A549 treated with AZD9567 at 1 μM for 4 hours (cell line): ENCODE results near the gene IST1. TPM values are rescaled to one million over a fixed set of nuclear protein-coding genes. Genes with fewer than 3 reads are reported as not detected.

Experiments used
- total RNA-seq: library from RNA; stranded (reverse); fragments of 200-300 nt; extraction: Qiagen RNA extraction; gene quantifications from 5 replicates; pipeline ENCODE4 v1.2.3, GENCODE V29; 2022; ENCODE audit not compliant: insufficient read depth

Gene IST1
- total RNA-seq = 165 to 247 TPM (median 174 TPM) in 5 replicates

DNA sequence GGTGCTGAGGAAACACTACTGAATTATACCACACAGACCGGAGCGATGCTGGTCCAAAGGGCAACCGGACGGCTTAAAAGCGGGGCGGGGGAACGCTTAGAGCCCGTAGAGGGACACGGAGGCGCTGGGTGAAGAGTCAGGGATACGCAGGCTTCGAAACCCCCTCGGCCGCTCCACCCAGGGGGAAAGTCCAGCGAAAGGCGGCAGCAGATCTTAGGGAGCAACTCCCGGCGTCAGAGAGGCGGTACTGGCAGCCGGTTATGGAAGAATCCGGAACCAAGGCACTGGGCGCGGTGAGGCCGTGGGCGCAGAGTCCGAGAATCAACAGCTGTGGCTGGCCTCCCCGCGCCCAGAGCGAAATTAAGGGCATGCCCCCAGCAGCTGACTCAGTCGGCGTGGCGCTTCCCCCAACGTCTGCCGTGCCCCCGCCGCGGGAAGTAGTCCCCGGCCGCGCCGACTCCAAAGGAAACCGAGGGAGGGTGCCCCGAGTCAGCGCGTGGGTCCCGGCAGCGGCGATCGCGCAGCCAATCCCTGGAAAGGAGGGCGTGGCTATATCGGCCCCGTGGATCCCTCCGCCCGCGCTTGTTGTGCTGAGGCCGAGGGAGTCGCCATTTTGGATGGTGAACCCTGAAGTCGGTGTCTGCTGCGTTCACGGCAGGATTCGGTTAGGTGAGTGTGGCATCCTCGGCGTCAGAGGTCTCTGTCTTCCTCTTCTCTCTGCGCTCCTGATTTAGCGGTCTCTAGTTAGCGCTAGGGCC lies at the start of gene IST1:
Gene IST1 (plus strand): TSS at position 611 of the 758 bp plus-strand sequence. CDS start 20,110 bp downstream, outside the sequence.

DNA sequence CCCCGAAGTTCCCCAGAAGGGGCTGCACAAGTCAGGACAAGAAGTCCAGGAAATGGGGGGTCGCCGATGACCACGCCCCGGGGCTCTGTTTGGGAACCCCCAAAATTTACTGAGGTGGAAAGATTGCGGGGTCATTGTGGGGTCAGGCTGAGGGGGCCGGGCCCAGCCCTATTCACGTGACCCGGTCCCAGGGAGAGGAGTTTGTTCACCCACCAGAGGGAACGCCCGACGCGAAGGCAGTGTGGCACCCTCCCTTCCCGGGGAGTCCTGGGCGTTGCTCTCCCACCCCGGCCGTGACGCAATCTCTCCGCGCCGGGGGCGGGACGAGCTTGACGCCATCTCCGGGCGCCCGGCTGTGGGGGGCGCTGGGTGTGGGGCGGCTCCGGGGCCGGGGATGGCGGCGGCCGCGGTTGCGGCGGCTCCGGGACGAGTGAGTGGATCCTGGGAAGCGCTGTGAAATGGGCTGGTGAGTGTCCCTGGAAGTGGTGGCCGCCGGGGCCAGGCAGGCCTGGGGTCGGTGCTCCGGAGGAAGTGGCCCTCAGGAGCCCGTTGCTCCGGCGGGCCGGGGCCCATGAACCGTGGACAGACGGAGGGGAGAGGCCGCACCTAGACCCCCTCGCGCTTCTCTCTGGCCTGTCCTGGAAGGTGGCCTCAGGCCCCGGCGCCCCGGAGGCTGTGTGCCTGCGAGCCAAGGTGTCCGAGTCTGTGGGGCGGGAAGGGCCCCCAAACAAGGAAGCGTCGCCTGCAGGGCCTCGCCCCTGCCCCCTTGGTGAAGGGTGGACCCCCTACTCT lies 49.5 kb upstream of the IST1 start, which contains the start of gene ATXN1L:
Gene ATXN1L (plus strand): TSS at position 338 of the 792 bp plus-strand sequence. CDS start 3,765 bp downstream, outside the sequence.

DNA sequence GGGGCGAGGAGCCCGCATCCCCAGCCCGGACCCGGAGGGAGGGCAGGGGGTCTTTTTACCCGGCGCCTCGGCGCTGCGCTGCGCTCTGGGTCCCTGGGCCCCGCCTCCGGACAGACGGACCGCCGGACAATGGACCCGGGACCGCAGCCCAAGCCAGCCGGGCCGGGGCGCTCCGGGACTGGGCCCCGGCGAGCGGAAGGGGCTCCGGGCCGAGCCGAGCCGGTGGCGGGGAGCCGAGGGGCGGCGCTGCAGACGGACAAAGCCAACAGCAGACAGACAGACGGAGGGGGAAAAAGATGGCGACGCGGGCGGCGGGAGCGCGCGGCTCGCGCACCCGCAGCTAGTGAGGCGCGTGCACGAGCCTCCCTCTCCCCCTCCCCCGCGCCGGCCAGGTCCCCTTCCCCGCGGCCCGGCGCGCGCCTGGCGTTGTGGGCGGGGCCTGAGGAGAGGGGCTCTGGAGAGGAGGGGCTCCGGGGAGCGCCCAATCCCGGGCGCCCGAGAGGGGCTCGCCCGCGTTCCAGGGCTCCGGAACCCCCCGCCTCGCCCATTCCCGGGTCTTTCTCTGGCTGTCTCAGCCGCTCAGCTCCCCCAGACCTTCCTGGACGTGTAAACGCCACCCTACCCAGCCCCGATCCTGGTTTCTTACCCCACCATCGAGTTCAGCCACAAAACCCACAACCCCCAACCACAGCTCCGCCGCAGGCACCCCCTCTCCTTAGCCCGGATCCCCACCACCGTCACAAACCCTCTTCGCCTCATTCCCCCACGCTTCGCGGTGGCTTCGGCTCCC lies 11.3 kb upstream of the IST1 start, which contains the start of gene ZNF821:
Gene ZNF821 (minus strand): TSS at position 334 of the 790 bp plus-strand sequence. CDS start 4,236 bp downstream, outside the sequence.

Other genes with a start within 250 kb of the IST1 start
- gene PHLPP2, start 170.8 kb upstream of the IST1 start, total RNA-seq = 10.1 to 12.2 TPM (median 10.9 TPM) in 5 replicates
- gene AP1G1, start 86.7 kb upstream of the IST1 start, total RNA-seq = 38.3 to 48.0 TPM (median 44.4 TPM) in 5 replicates
- 15.3 to 19.0 TPM (median 17.3 TPM) in 5 replicates for gene ATXN1L, start 49.6 kb upstream of the IST1 start, total RNA-seq
- gene ZNF821, start 11.3 kb upstream of the IST1 start, total RNA-seq = 3.1 to 4.1 TPM (median 3.4 TPM) in 4 of 5 replicates, not detected in the other
- not detected in 5 replicates for gene PKD1L3, start 104.9 kb downstream of the IST1 start, total RNA-seq
- 12.2 to 16.4 TPM (median 13.8 TPM) in 5 replicates for gene DHODH, start 113.2 kb downstream of the IST1 start, total RNA-seq
- 0.12 TPM in 1 of 5 replicates, not detected in the others for gene HP, start 159.0 kb downstream of the IST1 start, total RNA-seq
- not detected in 5 replicates for gene HPR, start 167.7 kb downstream of the IST1 start, total RNA-seq
- 19.8 to 41.5 TPM (median 22.9 TPM) in 5 replicates for gene TXNL4B, start 198.1 kb downstream of the IST1 start, total RNA-seq
- gene DHX38, start 198.3 kb downstream of the IST1 start, total RNA-seq = 49.0 to 54.4 TPM (median 51.5 TPM) in 5 replicates